Progenitor cell of endocrine pancreas (in vitro differentiated cells): ENCODE data around the gene NFE2L3. TPM values are rescaled to one million over a fixed set of nuclear protein-coding genes. Genes with fewer than 3 reads are reported as not detected.

Experiments used
- DNase-seq: peaks from one replicate; pipeline ENCODE4 v3.0.0; 2021; ENCODE audit warnings: low spot score; ENCODE audit not compliant: unreplicated experiment
- H3K27ac Mint-ChIP-seq: 2 replicates; pipeline ENCODE4 v1.8.0; 2021; ENCODE audit warnings: mild to moderate bottlenecking, moderate library complexity, mixed read lengths
- H3K27me3 Mint-ChIP-seq: 2 replicates; pipeline ENCODE4 v1.8.0; 2021; ENCODE audit warnings: mixed read lengths
- H3K36me3 Mint-ChIP-seq: 2 replicates; pipeline ENCODE4 v1.8.0; 2022; ENCODE audit warnings: mixed read lengths; ENCODE audit not compliant: insufficient read depth
- H3K4me1 Mint-ChIP-seq: 2 replicates; pipeline ENCODE4 v1.8.0; 2021; ENCODE audit warnings: low read depth, mixed read lengths
- H3K4me3 Mint-ChIP-seq: 2 replicates; pipeline ENCODE4 v1.8.0; 2021; ENCODE audit warnings: low read depth, mild to moderate bottlenecking, moderate library complexity, mixed read lengths
- H3K9me3 Mint-ChIP-seq: 2 replicates; pipeline ENCODE4 v1.8.0; 2021; ENCODE audit warnings: low read depth, mixed read lengths
- long read RNA-seq: library from polyadenylated mRNA; unstranded; transcript quantifications from one replicate; pipeline ENCODE4 v2.0.0, GENCODE V29; 2020
- total RNA-seq: library from RNA; stranded (reverse); gene quantifications from 2 replicates; pipeline ENCODE4 v1.2.1, GENCODE V29; 2021
- TF ChIP-seq, protein P1 (sequence below): fragments of 200-600 bp; sonication (generic); IDR thresholded peaks from one replicate; pipeline ENCODE4 v1.5.0; 2021; ENCODE audit warnings: antibody characterized with exemption, mild to moderate bottlenecking; ENCODE audit not compliant: unreplicated experiment

The NFE2L3 gene, protein sequence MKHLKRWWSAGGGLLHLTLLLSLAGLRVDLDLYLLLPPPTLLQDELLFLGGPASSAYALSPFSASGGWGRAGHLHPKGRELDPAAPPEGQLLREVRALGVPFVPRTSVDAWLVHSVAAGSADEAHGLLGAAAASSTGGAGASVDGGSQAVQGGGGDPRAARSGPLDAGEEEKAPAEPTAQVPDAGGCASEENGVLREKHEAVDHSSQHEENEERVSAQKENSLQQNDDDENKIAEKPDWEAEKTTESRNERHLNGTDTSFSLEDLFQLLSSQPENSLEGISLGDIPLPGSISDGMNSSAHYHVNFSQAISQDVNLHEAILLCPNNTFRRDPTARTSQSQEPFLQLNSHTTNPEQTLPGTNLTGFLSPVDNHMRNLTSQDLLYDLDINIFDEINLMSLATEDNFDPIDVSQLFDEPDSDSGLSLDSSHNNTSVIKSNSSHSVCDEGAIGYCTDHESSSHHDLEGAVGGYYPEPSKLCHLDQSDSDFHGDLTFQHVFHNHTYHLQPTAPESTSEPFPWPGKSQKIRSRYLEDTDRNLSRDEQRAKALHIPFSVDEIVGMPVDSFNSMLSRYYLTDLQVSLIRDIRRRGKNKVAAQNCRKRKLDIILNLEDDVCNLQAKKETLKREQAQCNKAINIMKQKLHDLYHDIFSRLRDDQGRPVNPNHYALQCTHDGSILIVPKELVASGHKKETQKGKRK
- 25.5 and 28.0 TPM in 2 replicates for total RNA-seq
- long read RNA-seq, partial matches to known transcripts: 1 of 7 reads
- long read RNA-seq, other reads (novel, unspliced or antisense): 1 of 7 reads

DNA sequence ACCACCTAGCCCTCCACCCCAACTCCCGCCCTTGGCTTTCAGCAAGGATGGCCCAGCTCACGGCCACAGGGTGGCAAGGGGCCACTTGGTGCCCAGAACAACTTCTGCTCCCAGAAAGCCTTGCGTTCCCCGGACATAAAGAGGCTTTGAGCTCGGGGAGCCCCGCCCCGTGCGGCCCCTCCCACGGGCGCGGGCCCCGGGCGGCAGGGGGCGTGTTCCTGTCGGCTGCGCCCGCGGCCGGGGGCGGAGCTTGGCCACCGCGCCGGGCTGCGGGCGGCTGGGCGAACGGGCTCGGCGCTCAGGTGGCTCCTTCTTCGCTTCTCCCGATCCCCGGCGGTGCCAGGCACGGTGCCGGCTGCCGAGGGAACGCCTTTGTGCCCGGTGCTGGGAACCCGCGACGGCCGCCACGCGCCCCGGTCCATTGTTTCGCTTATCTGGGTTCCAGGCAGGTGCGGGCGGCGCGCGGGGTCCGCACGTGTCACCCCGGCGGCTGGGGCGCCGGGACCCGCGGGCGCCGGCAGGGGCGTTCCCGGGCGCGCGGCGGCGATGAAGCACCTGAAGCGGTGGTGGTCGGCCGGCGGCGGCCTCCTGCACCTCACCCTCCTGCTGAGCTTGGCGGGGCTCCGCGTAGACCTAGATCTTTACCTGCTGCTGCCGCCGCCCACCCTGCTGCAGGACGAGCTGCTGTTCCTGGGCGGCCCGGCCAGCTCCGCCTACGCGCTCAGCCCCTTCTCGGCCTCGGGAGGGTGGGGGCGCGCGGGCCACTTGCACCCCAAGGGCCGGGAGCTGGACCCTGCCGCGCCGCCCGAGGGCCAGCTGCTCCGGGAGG is at the start of gene NFE2L3:
Gene NFE2L3 (plus strand): TSS at position 246 of the 829 bp plus-strand sequence. CDS start 301 bp downstream, at position 547.
- Mint-ChIP-seq H3K27me3 (peaks cover 33% of the 10 kb centered on the region), H3K9me3 (no peaks in the 10 kb centered on the region), H3K4me1 (peaks cover 23% of the 10 kb centered on the region), H3K36me3 (no peaks in the 10 kb centered on the region), H3K27ac (peak within 1 kb of the TSS; percentile 85), H3K4me3 (peak within 1 kb of the TSS; percentile 89)
- peak; percentile 63 for DNase-seq
- TF ChIP-seq, protein P1, sequence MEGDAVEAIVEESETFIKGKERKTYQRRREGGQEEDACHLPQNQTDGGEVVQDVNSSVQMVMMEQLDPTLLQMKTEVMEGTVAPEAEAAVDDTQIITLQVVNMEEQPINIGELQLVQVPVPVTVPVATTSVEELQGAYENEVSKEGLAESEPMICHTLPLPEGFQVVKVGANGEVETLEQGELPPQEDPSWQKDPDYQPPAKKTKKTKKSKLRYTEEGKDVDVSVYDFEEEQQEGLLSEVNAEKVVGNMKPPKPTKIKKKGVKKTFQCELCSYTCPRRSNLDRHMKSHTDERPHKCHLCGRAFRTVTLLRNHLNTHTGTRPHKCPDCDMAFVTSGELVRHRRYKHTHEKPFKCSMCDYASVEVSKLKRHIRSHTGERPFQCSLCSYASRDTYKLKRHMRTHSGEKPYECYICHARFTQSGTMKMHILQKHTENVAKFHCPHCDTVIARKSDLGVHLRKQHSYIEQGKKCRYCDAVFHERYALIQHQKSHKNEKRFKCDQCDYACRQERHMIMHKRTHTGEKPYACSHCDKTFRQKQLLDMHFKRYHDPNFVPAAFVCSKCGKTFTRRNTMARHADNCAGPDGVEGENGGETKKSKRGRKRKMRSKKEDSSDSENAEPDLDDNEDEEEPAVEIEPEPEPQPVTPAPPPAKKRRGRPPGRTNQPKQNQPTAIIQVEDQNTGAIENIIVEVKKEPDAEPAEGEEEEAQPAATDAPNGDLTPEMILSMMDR: peak; percentile 19

DNA sequence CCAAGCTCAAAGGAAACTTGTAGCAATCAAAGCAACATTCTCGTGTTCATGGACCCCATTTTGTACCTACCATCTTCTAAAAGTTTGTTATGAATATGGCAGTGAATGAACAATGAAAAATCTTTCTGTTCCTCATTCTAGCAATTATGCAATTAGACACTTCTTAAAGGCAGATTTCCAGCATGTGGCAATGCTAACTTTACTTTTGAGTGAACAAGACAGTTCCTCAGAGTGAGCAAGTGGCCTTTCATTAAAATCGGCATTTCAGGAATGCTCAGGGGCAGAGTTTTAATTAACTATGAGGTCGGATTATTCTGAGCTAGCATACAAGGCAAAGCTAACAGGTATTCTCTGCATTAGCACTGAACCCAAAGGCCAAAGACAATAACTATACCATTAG is 48.4 kb upstream of the NFE2L3 start:
- Mint-ChIP-seq H3K27ac (no peak overlapping the region), H3K9me3 (no peaks in the 10 kb centered on the region), H3K36me3 (no peaks in the 10 kb centered on the region), H3K4me3 (no peak overlapping the region), H3K4me1 (peaks cover 11% of the 10 kb centered on the region), H3K27me3 (no peaks in the 10 kb centered on the region)
- no peak for DNase-seq
- TF ChIP-seq, protein P1: no peak

DNA sequence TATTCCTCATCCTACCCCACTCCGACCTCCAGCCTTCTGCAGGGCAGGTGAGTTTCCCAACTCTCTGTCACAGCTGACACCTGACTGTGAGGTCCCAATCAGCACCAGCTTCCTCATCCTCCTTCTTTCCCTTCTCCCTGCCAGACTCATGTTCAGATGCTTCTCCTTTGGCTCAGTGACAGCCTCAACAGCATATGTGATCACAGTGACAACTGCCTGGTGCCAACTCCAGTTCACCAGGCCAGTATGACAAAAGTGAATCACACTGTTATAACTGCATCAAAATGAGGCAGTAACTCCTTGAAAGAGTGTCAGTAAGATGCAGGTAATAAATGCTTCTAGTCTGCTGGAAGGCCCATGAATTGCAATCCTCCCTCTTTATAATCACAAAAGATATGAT is 46.8 kb upstream of the NFE2L3 start:
- Mint-ChIP-seq H3K27ac (no peak overlapping the region), H3K27me3 (no peaks in the 10 kb centered on the region), H3K36me3 (no peaks in the 10 kb centered on the region), H3K9me3 (no peaks in the 10 kb centered on the region), H3K4me3 (no peak overlapping the region), H3K4me1 (peaks cover 11% of the 10 kb centered on the region)
- no peak for DNase-seq
- TF ChIP-seq, protein P1: no peak

DNA sequence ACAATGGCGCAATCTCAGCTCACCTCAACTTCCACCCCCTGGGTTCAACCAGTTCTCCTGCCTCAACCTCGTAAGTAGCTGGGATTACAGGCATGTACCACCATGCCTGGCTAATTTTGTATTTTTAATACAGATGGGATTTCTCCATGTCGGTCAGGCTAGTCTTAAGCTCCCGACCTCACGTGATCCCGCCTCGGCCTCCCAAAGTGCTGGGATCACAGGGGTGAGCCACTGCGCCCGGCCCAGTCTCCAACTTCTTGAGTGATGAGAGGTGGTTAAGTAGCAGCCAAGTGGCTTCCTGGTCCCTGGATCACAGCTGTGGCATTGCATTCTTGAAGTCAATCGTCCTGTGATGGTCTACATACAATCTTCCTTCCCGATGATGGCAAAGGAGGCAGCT is 46.1 kb upstream of the NFE2L3 start:
- H3K27me3 Mint-ChIP-seq: no peaks in the 10 kb centered on the region
- H3K36me3 Mint-ChIP-seq: no peaks in the 10 kb centered on the region
- TF ChIP-seq, protein P1: no peak
- H3K4me3 Mint-ChIP-seq: no peak overlapping the region
- DNase-seq: no peak
- H3K9me3 Mint-ChIP-seq: no peaks in the 10 kb centered on the region
- H3K4me1 Mint-ChIP-seq: peaks cover 11% of the 10 kb centered on the region
- no peak overlapping the region for H3K27ac Mint-ChIP-seq

DNA sequence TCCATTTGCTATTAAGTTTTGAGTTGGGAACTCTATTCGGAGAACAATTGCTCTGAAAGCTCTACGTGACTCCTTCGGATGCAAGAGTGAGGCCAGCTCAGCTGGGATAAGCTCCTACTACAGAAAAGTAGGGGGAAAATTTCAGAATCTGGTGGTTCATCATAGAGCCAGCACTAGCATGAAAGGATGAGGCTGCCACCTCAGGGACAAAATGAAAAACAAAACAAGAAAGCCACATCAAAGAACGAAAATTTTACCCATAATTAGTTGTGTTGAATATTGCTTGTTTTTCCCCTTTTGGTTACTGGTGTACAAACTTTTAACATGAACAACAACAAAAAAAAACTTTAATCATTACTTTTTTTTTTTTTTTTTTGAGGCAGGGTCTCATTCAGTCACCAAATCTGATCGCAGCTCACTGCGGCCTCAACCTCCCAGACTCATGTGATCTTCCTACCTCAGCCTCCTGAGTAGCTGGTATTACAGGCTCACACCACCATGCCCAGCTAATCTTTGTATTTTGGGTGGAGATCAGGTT is 39.7 kb upstream of the NFE2L3 start:
- peaks cover 7% of the 10 kb centered on the region for H3K27me3 Mint-ChIP-seq
- H3K4me3 Mint-ChIP-seq: no peak overlapping the region
- no peaks in the 10 kb centered on the region for H3K9me3 Mint-ChIP-seq
- no peaks in the 10 kb centered on the region for H3K36me3 Mint-ChIP-seq
- TF ChIP-seq, protein P1: no peak
- no peaks in the 10 kb centered on the region for H3K4me1 Mint-ChIP-seq
- no peak overlapping the region for H3K27ac Mint-ChIP-seq
- DNase-seq: no peak
